IMR-90 (cell line): ENCODE measurements around the gene POLR1A. TPM values are rescaled to one million over a fixed set of nuclear protein-coding genes. Genes with fewer than 3 reads are reported as not detected.

ENCODE experiments used
- ATAC-seq: fragments of 200-7000 bp; cut with Tn5 transposase; 2 replicates; pipeline ENCODE4 v1.9.1; 2020; ENCODE audit warnings: low read depth, mild to moderate bottlenecking, moderate library complexity
- BruUV-seq: library from RNA; stranded (reverse); fragments of 400-500 nt; replicated peaks from 2 replicates; lab custom pipeline; 2021; lab: Mats Ljungman, UMichigan
- CTCF ChIA-PET: fragments of 300-600 bp; formaldehyde crosslinking; extraction: SDS; loops from one replicate; lab custom pipeline; 2021; ENCODE audit warnings: antibody characterized with exemption; lab: Yijun Ruan, JAX
- POLR2A ChIA-PET: fragments of 300-600 bp; sonication (Branson Sonifier 250); formaldehyde crosslinking; loops from one replicate; lab custom pipeline; 2022; ENCODE audit warnings: antibody characterized with exemption; ENCODE audit not compliant: unreplicated experiment; lab: Charles Lee
- DNase-seq: peaks from one replicate; pipeline ENCODE4 v3.0.0; 2013
- H2AFZ ChIP-seq: replicated peaks from 2 replicates; pipeline ENCODE3; 2013; ENCODE audit warnings: low read length, mild to moderate bottlenecking; ENCODE audit not compliant: poor library complexity
- H2AK5ac ChIP-seq: 2 replicates; pipeline ENCODE4 v1.6.1; 2013; ENCODE audit warnings: low read depth, low read length, inconsistent platforms
- H2AK9ac ChIP-seq: replicated peaks from 2 replicates; pipeline ENCODE3; 2013; ENCODE audit warnings: mild to moderate bottlenecking, low read depth, low read length, moderate library complexity; ENCODE audit not compliant: poor library complexity
- H2BK120ac ChIP-seq: 2 replicates; pipeline ENCODE4 v1.6.1; 2013; ENCODE audit warnings: low read depth, low read length, inconsistent platforms
- H2BK15ac ChIP-seq: 3 replicates; pipeline ENCODE4 v1.6.1; 2013; ENCODE audit warnings: low read depth, low read length, inconsistent platforms
- H2BK20ac ChIP-seq: 2 replicates; pipeline ENCODE4 v1.6.1; 2013; ENCODE audit warnings: low read depth, mild to moderate bottlenecking, inconsistent platforms, low read length, moderate library complexity
- H2BK5ac ChIP-seq: 2 replicates; pipeline ENCODE4 v1.6.1; 2013; ENCODE audit warnings: mild to moderate bottlenecking, low read depth, low read length, inconsistent platforms; ENCODE audit not compliant: poor library complexity, severe bottlenecking
- H3K14ac ChIP-seq: replicated peaks from 2 replicates; pipeline ENCODE4 v1.6.1; 2013; ENCODE audit warnings: low read depth, low read length, inconsistent platforms
- H3K18ac ChIP-seq: 2 replicates; pipeline ENCODE4 v1.6.1; 2013; ENCODE audit warnings: low read depth, low read length, control low read depth
- H3K23ac ChIP-seq: 2 replicates; pipeline ENCODE4 v1.6.1; 2013; ENCODE audit warnings: low read depth, low read length, inconsistent platforms
- H3K27ac ChIP-seq: 2 replicates; pipeline ENCODE4 v1.5.1; 2013; ENCODE audit warnings: mild to moderate bottlenecking, control low read depth, low read length; ENCODE audit not compliant: insufficient read depth
- H3K27me3 ChIP-seq: 2 replicates; pipeline ENCODE4 v1.6.1; 2013; ENCODE audit warnings: low read length; ENCODE audit not compliant: control insufficient read depth, insufficient read depth
- H3K36me3 ChIP-seq: 2 replicates; pipeline ENCODE4 v1.6.1; 2013; ENCODE audit warnings: low read length, mixed read lengths; ENCODE audit not compliant: control insufficient read depth, insufficient read depth
- H3K4ac ChIP-seq: 2 replicates; pipeline ENCODE4 v1.6.1; 2013; ENCODE audit warnings: low read depth, low read length, inconsistent platforms
- H3K4me1 ChIP-seq: 2 replicates; pipeline ENCODE4 v1.6.1; 2013; ENCODE audit warnings: low read length, mixed read lengths; ENCODE audit not compliant: control insufficient read depth, insufficient read depth
- H3K4me2 ChIP-seq: 2 replicates; pipeline ENCODE4 v1.6.1; 2013; ENCODE audit warnings: low read depth, mild to moderate bottlenecking, control low read depth, low read length, moderate library complexity
- H3K4me3 ChIP-seq: 2 replicates; pipeline ENCODE4 v1.5.1; 2013; ENCODE audit warnings: low read depth, mild to moderate bottlenecking, control low read depth, low read length, moderate library complexity; ENCODE audit not compliant: insufficient read depth
- H3K56ac ChIP-seq: 2 replicates; pipeline ENCODE4 v1.6.1; 2013; ENCODE audit warnings: low read length, inconsistent platforms; ENCODE audit not compliant: insufficient read depth; ENCODE audit errors: extremely low read depth
- H3K79me1 ChIP-seq, 2 experiments: 2 replicates each; pipeline ENCODE4 v1.6.1; 2013; ENCODE audit warnings: low read length in 2 of 2, inconsistent platforms in 1 of 2, low read depth in 1 of 2
- H3K9ac ChIP-seq: 2 replicates; pipeline ENCODE4 v1.6.1; 2013; ENCODE audit warnings: low read depth, low read length, control low read depth
- H3K9me1 ChIP-seq: 2 replicates; pipeline ENCODE4 v1.6.1; 2013; ENCODE audit warnings: low read length, inconsistent platforms; ENCODE audit not compliant: insufficient read depth
- H3K9me3 ChIP-seq: 2 replicates; pipeline ENCODE4 v1.6.1; 2013; ENCODE audit warnings: low read length; ENCODE audit not compliant: control insufficient read depth, insufficient read depth
- H4K20me1 ChIP-seq: 2 replicates; pipeline ENCODE4 v1.6.1; 2013; ENCODE audit warnings: low read length, inconsistent platforms; ENCODE audit not compliant: insufficient read depth
- H4K5ac ChIP-seq: 2 replicates; pipeline ENCODE4 v1.6.1; 2013; ENCODE audit warnings: mild to moderate bottlenecking, low read depth, low read length, control low read depth
- H4K8ac ChIP-seq, 2 experiments: 2 replicates each; pipeline ENCODE4 v1.6.1; 2013; ENCODE audit warnings: low read depth in 2 of 2, low read length in 2 of 2, control low read depth in 1 of 2, inconsistent platforms in 1 of 2
- H4K91ac ChIP-seq: 2 replicates; pipeline ENCODE4 v1.6.1; 2013; ENCODE audit warnings: low read depth, low read length, inconsistent platforms; ENCODE audit not compliant: insufficient read depth
- BHLHE40 ChIP-seq: fragments of 150-350 bp; IDR thresholded peaks from 2 replicates; pipeline ENCODE4 v1.6.1; 2016; ENCODE audit warnings: mild to moderate bottlenecking, low read depth, low read length
- CEBPB ChIP-seq: IDR thresholded peaks from 2 replicates; pipeline ENCODE4 v1.6.1; 2012; ENCODE audit warnings: low read depth, low read length, improper control_type of control experiment
- CTCF ChIP-seq: conservative IDR thresholded peaks from 2 replicates; pipeline ENCODE4 v1.5.1; 2012; ENCODE audit warnings: mild to moderate bottlenecking, low read depth, low read length, improper control_type of control experiment
- ELK1 ChIP-seq: fragments of 150-350 bp; IDR thresholded peaks from 2 replicates; pipeline ENCODE4 v1.6.1; 2016; ENCODE audit warnings: low read depth, mild to moderate bottlenecking, low read length, moderate library complexity, borderline replicate concordance
- FOS ChIP-seq: fragments of 150-350 bp; IDR thresholded peaks from 2 replicates; pipeline ENCODE4 v1.6.1; 2016; ENCODE audit warnings: low read depth, low read length
- MAFK ChIP-seq: IDR thresholded peaks from 2 replicates; pipeline ENCODE4 v1.6.1; 2012; ENCODE audit warnings: low read depth, low read length, improper control_type of control experiment
- MAZ ChIP-seq: IDR thresholded peaks from 2 replicates; pipeline ENCODE4 v1.6.1; 2012; ENCODE audit warnings: low read depth, mild to moderate bottlenecking, low read length, improper control_type of control experiment, moderate library complexity, borderline replicate concordance
- MXI1 ChIP-seq: IDR thresholded peaks from 2 replicates; pipeline ENCODE4 v1.6.1; 2012; ENCODE audit warnings: low read depth, mild to moderate bottlenecking, low read length, moderate library complexity, borderline replicate concordance
- NFE2L2 ChIP-seq: fragments of 150-350 bp; IDR thresholded peaks from 2 replicates; pipeline ENCODE4 v1.6.1; 2016; ENCODE audit warnings: low read depth, mild to moderate bottlenecking, low read length
- POLR2A ChIP-seq: IDR thresholded peaks from 2 replicates; pipeline ENCODE4 v1.6.1; 2012; ENCODE audit warnings: mild to moderate bottlenecking, low read depth, low read length
- RAD21 ChIP-seq: IDR thresholded peaks from 2 replicates; pipeline ENCODE4 v1.6.1; 2012; ENCODE audit warnings: low read length, improper control_type of control experiment
- RCOR1 ChIP-seq: IDR thresholded peaks from 2 replicates; pipeline ENCODE4 v1.6.1; 2012; ENCODE audit warnings: mild to moderate bottlenecking, low read length, improper control_type of control experiment; ENCODE audit not compliant: insufficient replicate concordance
- USF2 ChIP-seq: fragments of 150-350 bp; IDR thresholded peaks from 2 replicates; pipeline ENCODE4 v1.6.1; 2017; ENCODE audit warnings: mild to moderate bottlenecking, antibody characterized with exemption, low read length, low read depth
- WGBS, 2 experiments: methylation state at CpG; one replicate each; pipeline versions ENCODE4 v1.1.5 to v1.1.7; 2013; ENCODE audit warnings: missing lambda C conversion rate in 2 of 2; ENCODE audit not compliant: insufficient read length in 1 of 2; ENCODE audit errors: extremely low coverage in 2 of 2; 5-methylcytosine and 5-hydroxymethylcytosine counted together
- dilution Hi-C: fragments of 300-500 bp; cut with HindIII; formaldehyde crosslinking; loops from one replicate; pipeline ENCODE4 v1.14.3; 2018; ENCODE audit warnings: low sequenced_read_pairs; ENCODE audit not compliant: unreplicated experiment
- in situ Hi-C: fragments of 300-500 bp; cut with MboI; formaldehyde crosslinking; loops from 3 replicates; pipeline ENCODE4 v1.14.3; 2019; ENCODE audit warnings: low sequenced_read_pairs, inconsistent platforms, mixed read lengths
- intact Hi-C: fragments of 100-400 bp; cut with micrococcal nuclease; formaldehyde crosslinking; loops from 2 replicates; pipeline ENCODE4 v1.10.0; 2022
- polyA plus RNA-seq, 3 experiments: library from polyadenylated mRNA; depleted of rRNA; stranded (reverse); fragments of >200 nt; gene quantifications; 2 replicates each; pipeline ENCODE4 v1.2.3, GENCODE V29; 2012; ENCODE audit warnings: low replicate concordance in 1 of 3
- total RNA-seq: library from RNA; depleted of rRNA; stranded (reverse); fragments of >200 nt; gene quantifications from 2 replicates; pipeline ENCODE4 v1.2.3, GENCODE V29; 2012

POLR1A gene
- total and polyA plus RNA-seq, 2 of the 4 experiments (the other 2 are of a cell fraction), result 7.6 to 27.4 TPM

GRCh38 chr2:86045541-86045940 is 60.1 kb downstream of the POLR1A start (continued):
- TF ChIP-seq CTCF (no peak), MAZ (no peak)

GRCh38 chr2:86044614-86045013 is 61.1 kb downstream of the POLR1A start:
- no TSS peak for BruUV-seq
- H2BK20ac ChIP-seq, result no peak overlapping the region
- no peak overlapping the region for H2BK120ac ChIP-seq
- H4K91ac ChIP-seq, result no peak overlapping the region
- H3K4me2 ChIP-seq, result no peak overlapping the region
- no peak overlapping the region for H2AK5ac ChIP-seq
- no peaks in the 10 kb centered on the region for H3K79me1 ChIP-seq
- H3K9me1 ChIP-seq, result no peaks in the 10 kb centered on the region; the same call in 1 of the 2 replicates
- H3K9ac ChIP-seq, result no peak overlapping the region
- no peak overlapping the region for H3K18ac ChIP-seq
- DNase-seq (no peak), ATAC-seq (no peak)
- ChIA-PET CTCF (no interaction called here), POLR2A (no interaction called here)
- H3K4me3 ChIP-seq, result no peak overlapping the region
- H2AFZ ChIP-seq, result no peak overlapping the region
- H3K27me3 ChIP-seq, result no peaks in the 10 kb centered on the region
- no peaks in the 10 kb centered on the region for H3K4me1 ChIP-seq
- WGBS, 2 experiments, result no CpG with 5 or more reads among the region's 4 CpGs
- in situ Hi-C loops (no loop called here), intact Hi-C loops (no loop called here), dilution Hi-C loops (no loop called here)
- no peaks in the 10 kb centered on the region for H3K9me3 ChIP-seq
- no peak overlapping the region for H3K23ac ChIP-seq
- H3K27ac ChIP-seq, result no peak overlapping the region
- H3K56ac ChIP-seq, result no peak overlapping the region
- H2BK15ac ChIP-seq, result no peak overlapping the region
- peaks cover 76% of the 10 kb centered on the region for H3K36me3 ChIP-seq
- no peak overlapping the region for H4K5ac ChIP-seq
- no peak overlapping the region for H3K14ac ChIP-seq
- H2BK5ac ChIP-seq, result no peak overlapping the region
- H4K20me1 ChIP-seq, result no peaks in the 10 kb centered on the region
- TF ChIP-seq NFE2L2 (no peak), ELK1 (no peak), MAZ (no peak), USF2 (no peak), BHLHE40 (no peak), MXI1 (no peak), POLR2A (no peak), FOS (no peak), MAFK (no peak), RCOR1 (no peak), RAD21 (no peak), CEBPB (no peak)
- H2AK9ac ChIP-seq, result no peak overlapping the region
- H3K4ac ChIP-seq, result no peak overlapping the region
- no peak overlapping the region for H4K8ac ChIP-seq
